Measurements from ENCODE around the gene STS.

GRCh38 chrX:7158468-7158990, 11.0 kb downstream of the STS start:
- TF ChIP-seq CTCF (IDR thresholded peaks at IDR 0.05) (no peak), EZH2 (IDR thresholded peaks at IDR 0.05) (no peak), EZH2phosphoT487 (IDR thresholded peaks at IDR 0.05) (no peak)

Data from neural progenitor cell (in vitro differentiated cells).